GF-D8 (cell line): Measurements from ENCODE around the gene CTNNBIP1.
"Not testable (repeated sequence)": the region's sequence is repeated elsewhere in the genome, so short reads cannot be mapped to it uniquely, and the experiment has no call there.

Experiments used
- DNase-seq: peaks from one replicate; lab custom pipeline; 2025; lab: John Stamatoyannopoulos, UW

CTNNBIP1 gene

DNA sequence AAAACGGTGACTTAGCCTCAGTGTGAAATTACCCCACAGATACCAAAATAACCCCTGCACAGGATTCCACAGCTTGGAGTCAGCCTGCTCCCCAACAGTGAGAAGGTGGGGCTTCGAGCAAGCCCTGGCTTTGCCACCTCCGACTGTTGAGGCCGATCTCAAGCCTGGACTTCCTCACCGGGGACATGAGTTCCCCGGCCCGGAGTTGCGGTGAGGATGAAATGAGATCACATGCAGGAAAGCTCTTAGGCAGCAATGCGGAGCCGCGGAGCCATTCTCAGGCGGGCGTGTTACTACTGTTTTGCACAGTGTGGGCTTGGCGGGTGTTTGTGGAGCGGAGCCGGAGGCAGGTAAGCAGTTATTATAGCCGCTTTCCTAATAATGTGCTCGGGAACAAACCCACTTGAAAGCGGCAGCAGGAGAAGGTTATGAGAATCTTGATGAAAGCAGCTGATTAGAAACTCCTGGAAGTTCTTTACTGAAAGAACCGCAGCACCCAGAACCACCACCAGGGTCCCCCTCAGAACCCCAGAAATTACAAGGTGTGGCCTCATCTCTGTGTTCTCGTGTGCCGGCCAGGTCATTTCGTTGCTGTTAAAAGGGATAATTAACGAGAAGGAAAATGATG lies 82.4 kb downstream of the CTNNBIP1 start:
- DNase-seq = no peak

DNA sequence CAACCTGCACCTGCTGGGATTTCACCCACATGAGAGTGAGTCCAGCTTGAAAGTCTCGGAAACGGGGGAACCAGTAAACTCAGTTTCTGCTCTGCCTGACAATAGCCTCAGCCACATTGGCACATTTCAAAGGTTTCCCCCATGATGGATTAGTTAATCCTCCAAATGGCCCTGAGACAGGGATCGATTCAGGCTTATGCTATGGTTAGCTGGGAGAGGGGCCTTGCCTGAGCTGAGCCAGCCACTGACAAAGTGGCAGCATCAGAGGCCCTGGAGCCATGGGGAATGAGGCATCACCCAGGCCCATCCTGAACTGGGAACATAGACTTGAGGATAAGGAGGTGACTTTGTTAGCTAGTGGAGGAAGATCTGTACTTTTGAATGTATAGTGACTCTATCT lies 83.5 kb downstream of the CTNNBIP1 start:
- DNase-seq = no peak

DNA sequence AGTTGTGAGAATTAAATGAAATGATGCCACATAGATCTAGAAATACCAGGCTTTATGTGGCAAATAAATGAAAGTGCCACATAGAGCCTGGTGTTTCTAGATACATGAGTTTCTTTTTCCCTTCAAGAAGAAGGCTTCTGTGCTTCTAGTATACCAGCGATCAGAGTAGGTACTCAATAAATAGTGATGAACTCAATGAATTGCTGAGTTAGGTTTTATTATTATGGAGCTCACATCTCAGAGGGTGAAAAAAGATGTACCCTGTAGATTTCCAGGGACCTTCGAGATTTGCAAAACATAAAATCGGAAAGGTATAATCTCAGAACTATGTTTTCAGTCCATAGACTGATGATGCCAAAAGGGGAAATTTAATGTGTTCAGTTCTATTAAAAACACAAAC lies 84.0 kb downstream of the CTNNBIP1 start:
- DNase-seq = no peak

GRCh38 chr1:9825093-9826074 lies 84.7 kb downstream of the CTNNBIP1 start:
- no peak for DNase-seq

GRCh38 chr1:9824702-9825089 lies 85.4 kb downstream of the CTNNBIP1 start:
- no peak for DNase-seq

- DNase-seq = no peak
These were observed 85.9 kb downstream of the CTNNBIP1 start, which contains the start of gene CLSTN1 for GRCh38 chr1:9823943-9824701. Gene CLSTN1 (minus strand): TSS chr1:9823965. CDS start chr1:9823733, 232 bp downstream.

GRCh38 chr1:9823693-9823942 lies 86.5 kb downstream of the CTNNBIP1 start:
- DNase-seq = no peak

DNA sequence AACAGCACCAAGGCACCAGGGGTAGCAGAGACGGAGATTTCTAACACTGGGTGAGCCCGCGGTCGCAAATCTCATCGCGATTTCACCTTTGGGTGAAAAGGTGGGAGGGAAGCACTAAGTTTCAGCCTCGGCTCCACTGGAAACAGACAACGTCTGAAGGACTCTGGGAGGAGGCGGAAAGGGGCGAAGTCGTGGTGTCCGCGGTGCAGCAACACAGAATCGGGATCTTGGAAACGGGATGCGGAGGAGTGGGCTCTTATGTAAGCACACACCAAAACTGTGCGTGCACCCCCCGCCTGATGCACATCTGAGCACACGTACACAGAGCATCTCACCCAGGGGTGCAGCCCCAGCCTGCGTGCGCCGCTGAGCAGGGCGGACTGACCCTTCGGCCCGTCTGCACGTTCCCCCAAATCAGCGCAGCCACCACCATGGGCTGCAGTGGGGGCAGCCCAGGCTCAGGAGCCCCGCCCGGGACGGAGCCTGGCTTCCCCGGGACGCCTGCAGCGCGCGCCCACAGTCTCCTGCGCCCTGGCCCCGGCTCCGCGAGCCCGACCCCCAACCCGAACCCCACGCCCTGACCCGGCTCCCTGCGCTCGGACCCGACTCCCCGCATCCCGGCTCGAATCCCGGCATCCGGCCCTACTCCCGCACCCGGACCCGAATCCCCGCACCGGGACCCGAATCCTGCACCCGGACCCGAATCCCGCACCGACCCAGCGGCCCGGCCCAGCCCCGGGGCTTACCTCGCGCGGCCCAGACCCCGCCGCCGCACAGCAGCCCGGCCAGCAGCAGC lies 87.0 kb downstream of the CTNNBIP1 start:
- DNase-seq = no peak

- DNase-seq = no peak
These were observed 87.6 kb downstream of the CTNNBIP1 start for GRCh38 chr1:9822490-9822889.

- DNase-seq = no peak
These were observed 88.4 kb downstream of the CTNNBIP1 start for GRCh38 chr1:9821710-9822109.

- DNase-seq = no peak
These were observed 89.5 kb downstream of the CTNNBIP1 start for GRCh38 chr1:9820521-9820920.

GRCh38 chr1:9817734-9818133 lies 92.3 kb downstream of the CTNNBIP1 start:
- no peak for DNase-seq

GRCh38 chr1:9816199-9816598 lies 93.9 kb downstream of the CTNNBIP1 start:
- DNase-seq = no peak

DNA sequence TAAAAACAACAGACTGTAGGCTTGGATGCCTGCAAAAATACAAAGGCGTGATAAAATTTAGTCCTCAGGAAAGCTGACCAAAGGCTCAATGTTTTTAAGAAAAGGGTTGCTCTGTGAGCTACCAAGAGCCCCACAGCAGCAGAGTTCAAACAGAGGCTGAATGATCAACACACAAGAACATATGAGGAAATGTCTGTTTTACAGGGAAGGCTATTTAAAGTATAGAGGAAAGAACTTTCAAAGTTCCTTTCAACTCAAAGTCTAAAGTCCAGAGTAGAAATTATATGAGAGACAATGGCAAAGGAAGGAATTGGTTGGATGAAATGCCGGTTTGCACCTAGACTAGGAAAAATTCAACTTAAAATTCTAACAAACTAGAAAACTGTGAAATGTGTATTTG lies 94.9 kb downstream of the CTNNBIP1 start:
- no peak for DNase-seq

DNA sequence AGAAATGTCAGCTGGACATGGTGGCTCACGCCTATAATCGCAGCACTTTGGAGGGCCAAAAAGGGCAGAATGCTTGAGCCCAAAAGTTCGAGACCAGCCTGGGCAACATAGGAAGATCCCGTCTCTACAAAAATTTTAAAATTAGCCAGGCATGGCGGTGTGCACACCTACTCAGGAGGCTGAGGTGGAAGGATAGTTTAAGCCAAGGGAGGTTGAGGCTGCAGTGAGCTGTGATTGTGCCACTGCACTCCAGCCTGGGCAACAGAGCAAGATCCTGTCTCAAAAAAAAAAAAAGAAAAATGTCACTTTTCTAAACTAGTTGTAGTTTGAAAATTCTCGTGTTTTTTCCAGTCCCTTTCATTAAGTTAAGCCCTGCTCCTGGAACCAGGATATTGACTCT lies 95.5 kb downstream of the CTNNBIP1 start:
- no peak for DNase-seq

- no peak for DNase-seq
These were observed 98.7 kb downstream of the CTNNBIP1 start for GRCh38 chr1:9811239-9811966.

DNA sequence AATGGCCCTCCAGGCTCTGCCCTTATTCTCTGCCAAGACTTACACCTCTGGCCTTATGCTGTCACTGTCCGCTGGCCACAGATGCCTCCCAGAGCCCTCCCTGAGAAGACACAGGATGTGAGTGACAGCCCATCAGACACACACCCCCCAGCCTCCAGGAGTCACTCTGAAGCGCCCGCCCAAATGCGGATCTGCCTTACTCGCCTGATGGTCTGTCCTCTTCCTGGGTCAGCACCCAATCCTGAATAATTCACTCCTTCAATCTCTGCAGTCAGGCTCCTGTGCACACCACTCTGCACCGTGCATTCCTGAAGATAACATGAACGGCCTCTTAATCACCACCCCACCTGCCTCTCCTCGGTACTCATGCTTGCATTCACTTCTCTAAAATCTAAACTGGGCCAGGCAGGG lies 101.0 kb downstream of the CTNNBIP1 start:
- DNase-seq = no peak

GRCh38 chr1:9808459-9808858 lies 101.6 kb downstream of the CTNNBIP1 start:
- DNase-seq = no peak

- no peak for DNase-seq
These were observed 102.5 kb downstream of the CTNNBIP1 start for GRCh38 chr1:9807541-9807940.

DNA sequence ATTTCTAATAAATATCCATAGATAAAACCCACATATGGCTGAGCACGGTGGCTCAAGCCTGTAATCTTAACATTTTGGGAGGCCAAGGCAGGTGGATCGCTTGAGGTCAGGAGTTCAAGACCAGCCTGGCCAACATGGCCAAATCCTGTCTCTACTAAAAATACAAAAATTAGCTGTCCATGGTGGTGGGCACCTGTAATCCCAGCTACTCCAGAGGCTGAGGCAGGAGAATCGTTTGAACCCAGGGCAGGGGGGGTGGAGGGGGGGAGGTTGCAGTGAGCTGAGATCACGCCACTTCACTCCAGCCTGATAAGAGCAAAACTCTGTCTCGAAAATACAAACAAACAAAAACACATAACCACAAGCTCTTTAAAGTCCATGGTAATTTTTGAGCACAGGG lies 104.1 kb downstream of the CTNNBIP1 start:
- not testable (repeated sequence) for DNase-seq

- DNase-seq = no peak
These were observed 105.0 kb downstream of the CTNNBIP1 start for GRCh38 chr1:9805006-9805508.
